GM21529 (cell line): ENCODE data around the gene KIN.
A peak's percentile ranks its signal among the peaks of the same experiment; 100 is the strongest.
"Not testable (repeated sequence)": the region's sequence is repeated elsewhere in the genome, so short reads cannot be mapped to it uniquely, and the experiment has no call there.

Experiments used
- ATAC-seq: cut with Tn5 transposase; IDR thresholded peaks from one replicate; pipeline ENCODE4 v1.9.1; 2021; ENCODE audit not compliant: unreplicated experiment

Gene KIN

GRCh38 chr10:7795605-7796004 is 7.8 kb upstream of the KIN start:
- ATAC-seq = no peak

GRCh38 chr10:7794251-7795026 is 6.6 kb upstream of the KIN start:
- ATAC-seq = no peak

- ATAC-seq = no peak
Observed at GRCh38 chr10:7792541-7792940, 4.7 kb upstream of the KIN start.

GRCh38 chr10:7789390-7789789 is 1.6 kb upstream of the KIN start:
- no peak for ATAC-seq

- ATAC-seq = peak; percentile 14
Observed at GRCh38 chr10:7788639-7789286, 970 bp upstream of the KIN start.

GRCh38 chr10:7787150-7787856 is 490 bp downstream of the KIN start:
- ATAC-seq = peak; percentile 14

GRCh38 chr10:7786430-7786829 is 1.4 kb downstream of the KIN start:
- ATAC-seq = no peak

GRCh38 chr10:7782194-7782593 is 5.6 kb downstream of the KIN start:
- not testable (repeated sequence) for ATAC-seq

- no peak for ATAC-seq
Observed at GRCh38 chr10:7776777-7777176, 11.0 kb downstream of the KIN start.

- no peak for ATAC-seq
Observed at GRCh38 chr10:7773845-7774801, 13.7 kb downstream of the KIN start.

- no peak for ATAC-seq
Observed at GRCh38 chr10:7768417-7768816, 19.4 kb downstream of the KIN start.

- no peak for ATAC-seq
Observed at GRCh38 chr10:7767209-7767608, 20.6 kb downstream of the KIN start.

GRCh38 chr10:7766241-7766640 is 21.6 kb downstream of the KIN start:
- ATAC-seq = no peak

GRCh38 chr10:7763929-7764328 is 23.9 kb downstream of the KIN start:
- ATAC-seq = no peak

GRCh38 chr10:7756360-7756992 is 31.3 kb downstream of the KIN start:
- ATAC-seq = no peak

GRCh38 chr10:7755103-7755502 is 32.7 kb downstream of the KIN start:
- ATAC-seq = no peak

- ATAC-seq = no peak
Observed at GRCh38 chr10:7752251-7752650, 35.5 kb downstream of the KIN start.

- ATAC-seq = no peak
Observed at GRCh38 chr10:7750222-7750621, 37.6 kb downstream of the KIN start.

- ATAC-seq = not testable (repeated sequence)
Observed at GRCh38 chr10:7748637-7749036, 39.2 kb downstream of the KIN start.

- no peak for ATAC-seq
Observed at GRCh38 chr10:7744307-7744706, 43.5 kb downstream of the KIN start.
